ENCODE measurements around the gene MAP4K2. TPM values are rescaled to one million over a fixed set of nuclear protein-coding genes. Genes with fewer than 3 reads are reported as not detected.

The MAP4K2 gene
- total RNA-seq, 1 experiment from 2014 or later: 24.5 TPM

- Mint-ChIP-seq H3K36me3 (peaks cover 3% of the 10 kb centered on the region; the same call in 1 of the 2 replicates), H3K4me1 (peaks cover 28% of the 10 kb centered on the region), H3K9me3 (no peaks in the 10 kb centered on the region), H3K27me3 (ENCODE audit: low read depth) (no peaks in the 10 kb centered on the region), H3K27ac (peak overlapping the region; percentile 81), H3K4me3 (no peak overlapping the region)
- ATAC-seq (no peak), DNase-seq (ENCODE audit: low spot score) (no peak)
- TF ChIP-seq ZMAT4 (CRISPR knock-in tag; IDR thresholded peaks at IDR 0.05) (no peak), MYBL2 (CRISPR knock-in tag; IDR thresholded peaks at IDR 0.05) (no peak)
- ChIA-PET CTCF (interaction anchor here (0.7 to 12.5 kb wide), 4 partner anchors 15 to 54 kb away, joined by 3 to 372 read pairs (median 10); partner anchors contain the start of genes EHD1 and MAP4K2), POLR2A (no interaction called here)
Measured at GRCh38 chr11:64841592-64842365, 38.8 kb upstream of the MAP4K2 start.

- TF ChIP-seq NFYB (CRISPR knock-in tag; conservative IDR thresholded peaks at IDR 0.05; ENCODE audit: low read depth) (no peak), NFATC4 (CRISPR knock-in tag; IDR thresholded peaks at IDR 0.05) (no peak), JUN (CRISPR knock-in tag; IDR thresholded peaks at IDR 0.05) (no peak), ZNF263 (CRISPR knock-in tag; IDR thresholded peaks at IDR 0.05; ENCODE audit: low read depth) (no peak), ZMAT4 (CRISPR knock-in tag; IDR thresholded peaks at IDR 0.05) (no peak), OVOL2 (CRISPR knock-in tag; IDR thresholded peaks at IDR 0.05; ENCODE audit: borderline replicate concordance) (no peak), ZNF416 (CRISPR knock-in tag; IDR thresholded peaks at IDR 0.05) (no peak)
- ChIA-PET POLR2A (no interaction called here), CTCF (interaction anchor here (1.6 kb wide), 1 partner anchor 9 kb away, joined by 4 read pairs; no protein-coding TSS in a partner anchor)
- Mint-ChIP-seq H3K4me1 (peaks cover 26% of the 10 kb centered on the region), H3K27ac (no peak overlapping the region), H3K27me3 (ENCODE audit: low read depth) (no peaks in the 10 kb centered on the region), H3K4me3 (no peak overlapping the region), H3K9me3 (no peaks in the 10 kb centered on the region), H3K36me3 (peaks cover 3% of the 10 kb centered on the region; the same call in 1 of the 2 replicates)
- ATAC-seq (no peak), DNase-seq (ENCODE audit: low spot score) (no peak)
Measured at GRCh38 chr11:64839887-64840782, 37.1 kb upstream of the MAP4K2 start.

- Mint-ChIP-seq H3K27ac (peak overlapping the region; percentile 62; the same call in 1 of the 2 replicates), H3K27me3 (ENCODE audit: low read depth) (no peaks in the 10 kb centered on the region)
- POLR2A ChIA-PET: no interaction called here
- no peak for TF ChIP-seq ZNF263 (CRISPR knock-in tag; IDR thresholded peaks at IDR 0.05; ENCODE audit: low read depth)
- no peak for TF ChIP-seq TP53 (CRISPR knock-in tag; IDR thresholded peaks at IDR 0.05)
- TF ChIP-seq PRDM15 (CRISPR knock-in tag; IDR thresholded peaks at IDR 0.05): no peak
- TF ChIP-seq MLX (CRISPR knock-in tag; IDR thresholded peaks at IDR 0.05): no peak
- no peak for TF ChIP-seq ETV6 (CRISPR knock-in tag; IDR thresholded peaks at IDR 0.05)
- no peak for TF ChIP-seq ZBTB43 (CRISPR knock-in tag; IDR thresholded peaks at IDR 0.05)
- TF ChIP-seq NFYB (CRISPR knock-in tag; conservative IDR thresholded peaks at IDR 0.05; ENCODE audit: low read depth): no peak
- no peak for TF ChIP-seq SP1 (CRISPR knock-in tag; conservative IDR thresholded peaks at IDR 0.05)
- no peak for TF ChIP-seq ZSCAN18 (CRISPR knock-in tag; IDR thresholded peaks at IDR 0.05)
- no peak for TF ChIP-seq IRF2 (CRISPR knock-in tag; IDR thresholded peaks at IDR 0.05; ENCODE audit: borderline replicate concordance, low read depth)
- no peak for TF ChIP-seq PRRX2 (CRISPR knock-in tag; IDR thresholded peaks at IDR 0.05)
- TF ChIP-seq ZNF317 (CRISPR knock-in tag; IDR thresholded peaks at IDR 0.05; ENCODE audit: borderline replicate concordance, low read depth): no peak
- TF ChIP-seq FOXJ3 (CRISPR knock-in tag; IDR thresholded peaks at IDR 0.05; ENCODE audit: borderline replicate concordance): no peak
- TF ChIP-seq MXD4 (CRISPR knock-in tag; IDR thresholded peaks at IDR 0.05; ENCODE audit: borderline replicate concordance): no peak
- TF ChIP-seq ZNF423 (CRISPR knock-in tag; IDR thresholded peaks at IDR 0.05): no peak
Measured at GRCh38 chr11:64839335-64839734, 36.3 kb upstream of the MAP4K2 start.

More at GRCh38 chr11:64839335-64839734, 36.3 kb upstream of the MAP4K2 start:
- CTCF ChIA-PET: interaction anchor here (1.6 kb wide), 1 partner anchor 10 kb away, joined by 4 read pairs; no protein-coding TSS in a partner anchor
- peaks cover 3% of the 10 kb centered on the region; the same call in 1 of the 2 replicates for H3K36me3 Mint-ChIP-seq
- no peak overlapping the region for H3K4me3 Mint-ChIP-seq
- no peak for ATAC-seq
- peaks cover 23% of the 10 kb centered on the region for H3K4me1 Mint-ChIP-seq
- DNase-seq (ENCODE audit: low spot score): no peak
- no peaks in the 10 kb centered on the region for H3K9me3 Mint-ChIP-seq
